HepG2 (cell line): ENCODE data around the gene HRCT1. TPM values are rescaled to one million over a fixed set of nuclear protein-coding genes. Genes with fewer than 3 reads are reported as not detected.

ENCODE experiments used
- AFF4 ChIP-seq: sonication (generic); formaldehyde crosslinking; IDR thresholded peaks from 2 replicates; pipeline ENCODE4 v1.4.0; 2020; ENCODE audit warnings: missing genetic modification reagents
- GLI4 ChIP-seq: sonication (generic); formaldehyde crosslinking; IDR thresholded peaks from 2 replicates; pipeline ENCODE4 v1.5.1; 2020; ENCODE audit warnings: missing genetic modification reagents, mild to moderate bottlenecking, moderate library complexity, borderline replicate concordance
- KLF6 ChIP-seq: IDR thresholded peaks from 2 replicates; pipeline ENCODE4 v1.8.0; 2016; ENCODE audit warnings: missing biosample characterization, missing genetic modification reagents
- MBD4 ChIP-seq: IDR thresholded peaks from 2 replicates; pipeline ENCODE4 v1.6.1; 2012; ENCODE audit warnings: low read length, inconsistent platforms, borderline replicate concordance
- PAXIP1 ChIP-seq: sonication (generic); formaldehyde crosslinking; conservative IDR thresholded peaks from 2 replicates; pipeline ENCODE4 v1.4.0; 2020; ENCODE audit warnings: mild to moderate bottlenecking, missing genetic modification reagents, moderate library complexity
- PHF20 ChIP-seq: sonication (generic); formaldehyde crosslinking; IDR thresholded peaks from 2 replicates; pipeline ENCODE4 v1.5.0; 2020; ENCODE audit warnings: mild to moderate bottlenecking, missing genetic modification reagents
- TEF ChIP-seq: sonication (generic); formaldehyde crosslinking; IDR thresholded peaks from 2 replicates; pipeline ENCODE4 v1.5.0; 2020; ENCODE audit warnings: missing genetic modification reagents
- ZNF18 ChIP-seq: sonication (generic); formaldehyde crosslinking; IDR thresholded peaks from 2 replicates; pipeline ENCODE4 v1.8.0; 2022; ENCODE audit warnings: mild to moderate bottlenecking, missing genetic modification reagents; ENCODE audit not compliant: insufficient replicate concordance
- ZNF260 ChIP-seq: sonication (generic); formaldehyde crosslinking; IDR thresholded peaks from 2 replicates; pipeline ENCODE4 v1.4.0; 2020; ENCODE audit warnings: missing genetic modification reagents, low read depth, mild to moderate bottlenecking, borderline replicate concordance
- ZNF563 ChIP-seq: sonication (generic); formaldehyde crosslinking; IDR thresholded peaks from 2 replicates; pipeline ENCODE4 v1.8.0; 2022; ENCODE audit warnings: mild to moderate bottlenecking, moderate library complexity, missing genetic modification reagents
- ZNF687 ChIP-seq: sonication (generic); formaldehyde crosslinking; IDR thresholded peaks from 2 replicates; pipeline ENCODE4 v1.5.1; 2020; ENCODE audit warnings: mild to moderate bottlenecking, missing genetic modification reagents, moderate library complexity
- polyA plus RNA-seq, 8 experiments: library from polyadenylated mRNA; depleted of rRNA in 3 of 8; stranded (reverse) in 7 of 8; unstranded in 1 of 8; fragments of >200 nt; fragmentation: Illumina TruSeq in 4 of 8; extraction: Trizol in 4 of 8; gene quantifications; 2 replicates each; pipeline versions ENCODE4 v1.2.1 to v1.2.3, GENCODE V29; 2011 to 2016; ENCODE audit warnings: low read depth in 4 of 8, missing spikeins in 1 of 8, mixed read lengths in 1 of 8; ENCODE audit not compliant: insufficient read depth in 1 of 8
- total RNA-seq, 5 experiments: library from RNA; depleted of rRNA; stranded (reverse); fragments of >200 nt; fragmentation: Illumina TruSeq; extraction: Trizol; gene quantifications; 2 replicates each; pipeline ENCODE4 v1.2.3, GENCODE V29; 2016; ENCODE audit warnings: low read depth in 1 of 5

Gene HRCT1
- total and polyA plus RNA-seq, 2 of the 13 experiments (the other 11 are each of a cell fraction or from before 2014, with no cell fraction given): 0.13 TPM; not detected in 1

GRCh38 chr9:35907711-35908503 is 1.9 kb downstream of the HRCT1 start (continued):
- TF ChIP-seq GLI4 (CRISPR knock-in tag): no peak
- TF ChIP-seq AFF4 (CRISPR knock-in tag): no peak
- no peak for TF ChIP-seq KLF6 (CRISPR knock-in tag)
- TF ChIP-seq ZNF563 (CRISPR knock-in tag): no peak
- TF ChIP-seq TEF (CRISPR knock-in tag): no peak
- no peak for TF ChIP-seq ZNF260 (CRISPR knock-in tag)
- TF ChIP-seq PAXIP1 (CRISPR knock-in tag): 0 out of 2 replicates have a peak, but pooled peaks have one; percentile 10
- no peak for TF ChIP-seq PHF20 (CRISPR knock-in tag)
- TF ChIP-seq ZNF18 (CRISPR knock-in tag): peak; percentile 52
- TF ChIP-seq ZNF687 (CRISPR knock-in tag): peak; percentile 39
- no peak for TF ChIP-seq MBD4
